Mesenchymal stem cell (in vitro differentiated cells and primary cell): ENCODE results near the gene DHRS7C.
"Not testable (repeated sequence)": the region's sequence is repeated elsewhere in the genome, so short reads cannot be mapped to it uniquely, and the experiment has no call there.

Experiments
- DNase-seq: peaks from one replicate; pipeline ENCODE4 v3.0.0-alpha.2; 2013
- H2AFZ ChIP-seq: one replicate; pipeline ENCODE4 v1.6.1; 2013; ENCODE audit warnings: low read depth, mild to moderate bottlenecking, control low read depth, inconsistent platforms, low read length, moderate library complexity
- H2AK5ac ChIP-seq: 2 replicates; pipeline ENCODE4 v1.6.1; 2013; ENCODE audit warnings: low read length, moderate library complexity, mild to moderate bottlenecking, inconsistent platforms; ENCODE audit not compliant: severe bottlenecking
- H2BK120ac ChIP-seq: one replicate; pipeline ENCODE4 v1.6.1; 2013; ENCODE audit warnings: low read depth, mild to moderate bottlenecking, inconsistent platforms, low read length, moderate library complexity
- H2BK12ac ChIP-seq, 2 experiments: one replicate each; pipeline ENCODE4 v1.6.1; 2013; ENCODE audit warnings: inconsistent platforms in 2 of 2, low read length in 2 of 2, mild to moderate bottlenecking in 2 of 2, moderate library complexity in 2 of 2, control low read depth in 1 of 2
- H2BK15ac ChIP-seq: one replicate; pipeline ENCODE4 v1.6.1; 2013; ENCODE audit warnings: mild to moderate bottlenecking, low read depth, inconsistent platforms; ENCODE audit not compliant: poor library complexity, severe bottlenecking
- H2BK5ac ChIP-seq: 2 replicates; pipeline ENCODE4 v1.6.1; 2013; ENCODE audit warnings: low read depth, mild to moderate bottlenecking, low read length, control low read depth, inconsistent platforms; ENCODE audit not compliant: poor library complexity, severe bottlenecking
- H3K14ac ChIP-seq, 2 experiments: one replicate each; pipeline ENCODE4 v1.6.1; 2013; ENCODE audit warnings: inconsistent platforms in 2 of 2, low read length in 2 of 2, control low read depth in 1 of 2, mild to moderate bottlenecking in 1 of 2, moderate library complexity in 1 of 2
- H3K18ac ChIP-seq, 2 experiments: one replicate each; pipeline ENCODE4 v1.6.1; 2013; ENCODE audit warnings: inconsistent platforms in 2 of 2, low read length in 2 of 2, control low read depth in 1 of 2, low read depth in 1 of 2, mild to moderate bottlenecking in 1 of 2
- H3K23ac ChIP-seq, 2 experiments: one replicate each; pipeline ENCODE4 v1.6.1; 2013; ENCODE audit warnings: inconsistent platforms in 2 of 2, low read length in 2 of 2, mild to moderate bottlenecking in 2 of 2, moderate library complexity in 2 of 2, control low read depth in 1 of 2
- H3K27ac ChIP-seq: 2 replicates; pipeline ENCODE4 v1.5.1; 2013; ENCODE audit warnings: mild to moderate bottlenecking, moderate library complexity, low read length, control low read depth, inconsistent platforms; ENCODE audit not compliant: poor library complexity, severe bottlenecking
- H3K27me3 ChIP-seq, 2 experiments: 2 replicates each; pipeline versions ENCODE4 v1.6.1 to v1.7.0; 2013; ENCODE audit warnings: low read length in 2 of 2, mild to moderate bottlenecking in 2 of 2, moderate library complexity in 2 of 2, control low read depth in 1 of 2, inconsistent platforms in 1 of 2; ENCODE audit not compliant: control insufficient read depth in 1 of 2, insufficient read depth in 1 of 2
- H3K36me3 ChIP-seq, 2 experiments: 2 replicates each; pipeline versions ENCODE4 v1.6.1 to v1.7.0; 2013; ENCODE audit warnings: low read length in 2 of 2, control low read depth in 1 of 2, inconsistent platforms in 1 of 2, low read depth in 1 of 2, mild to moderate bottlenecking in 1 of 2; ENCODE audit not compliant: insufficient read depth in 2 of 2, control insufficient read depth in 1 of 2
- H3K4ac ChIP-seq, 2 experiments: one replicate each; pipeline ENCODE4 v1.6.1; 2013; ENCODE audit warnings: inconsistent platforms in 2 of 2, low read length in 2 of 2, mild to moderate bottlenecking in 2 of 2, moderate library complexity in 2 of 2, control low read depth in 1 of 2, low read depth in 1 of 2
- H3K4me1 ChIP-seq: 2 replicates; pipeline ENCODE4 v1.6.1; 2013; ENCODE audit warnings: low read depth, low read length, control low read depth; ENCODE audit not compliant: control insufficient read depth, insufficient read depth
- H3K4me2 ChIP-seq: 2 replicates; pipeline ENCODE4 v1.6.1; 2013; ENCODE audit warnings: low read length, mild to moderate bottlenecking, inconsistent platforms; ENCODE audit not compliant: poor library complexity, severe bottlenecking
- H3K4me3 ChIP-seq, 2 experiments: 2 replicates each; pipeline versions ENCODE4 v1.5.1 to v1.7.0; 2013; ENCODE audit warnings: low read length in 2 of 2, mild to moderate bottlenecking in 2 of 2, control low read depth in 1 of 2, low read depth in 1 of 2; ENCODE audit not compliant: insufficient read depth in 1 of 2
- H3K79me1 ChIP-seq: replicated peaks from 2 replicates; pipeline ENCODE4 v1.6.1; 2013; ENCODE audit warnings: mild to moderate bottlenecking, control low read depth, low read length, inconsistent platforms; ENCODE audit not compliant: poor library complexity, severe bottlenecking
- H3K9ac ChIP-seq: 2 replicates; pipeline ENCODE4 v1.7.0; 2013; ENCODE audit warnings: mild to moderate bottlenecking, low read length, moderate library complexity
- H3K9me3 ChIP-seq: 2 replicates; pipeline ENCODE4 v1.7.0; 2013; ENCODE audit warnings: mild to moderate bottlenecking, low read length; ENCODE audit not compliant: control insufficient read depth
- H4K8ac ChIP-seq: one replicate; pipeline ENCODE4 v1.6.1; 2013; ENCODE audit warnings: inconsistent platforms, mild to moderate bottlenecking, low read length, moderate library complexity
- H4K91ac ChIP-seq: one replicate; pipeline ENCODE4 v1.6.1; 2013; ENCODE audit warnings: mild to moderate bottlenecking, low read length, inconsistent platforms
- WGBS: methylation state at CpG from one replicate; pipeline ENCODE4 v1.1.7; 2013; ENCODE audit warnings: mixed read lengths; 5-methylcytosine and 5-hydroxymethylcytosine counted together

The DHRS7C gene

DNA sequence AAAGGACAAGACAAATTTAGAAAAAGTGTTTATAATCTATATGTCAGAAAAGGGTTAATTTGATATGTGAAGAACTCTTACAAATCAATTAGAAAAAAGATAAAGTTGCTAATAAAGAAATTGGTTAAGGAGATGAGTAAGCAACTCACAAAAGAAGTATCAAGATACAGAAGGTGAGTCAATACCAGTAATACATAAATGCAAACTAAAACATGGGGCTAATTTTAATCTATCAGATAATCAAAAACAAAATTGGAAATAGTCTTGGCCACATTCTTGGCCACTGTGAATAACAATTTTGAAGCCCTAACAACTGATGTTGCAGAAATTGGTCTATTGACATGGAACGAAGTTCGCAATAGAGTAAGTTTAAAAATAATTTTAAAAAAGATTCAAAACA lies 6.8 kb downstream of the DHRS7C start:
- Histone ChIP-seq H3K4me1 (peaks cover 2% of the 10 kb centered on the region), H2AK5ac (no peak overlapping the region), H3K4ac (no peak overlapping the region), H3K4me3 (no peak overlapping the region), H4K91ac (no peak overlapping the region), H3K23ac (no peak overlapping the region), H3K9ac (no peak overlapping the region), H2BK5ac (no peak overlapping the region), H3K27me3 (peaks cover 8 to 27% of the 10 kb centered on the region in 2 experiments), H3K36me3 (no peaks in the 10 kb centered on the region), H3K14ac (no peak overlapping the region), H3K79me1 (no peaks in the 10 kb centered on the region), H2BK12ac (no peak overlapping the region), H3K9me3 (no peaks in the 10 kb centered on the region), H3K27ac (no peak overlapping the region), H2AFZ (no peak overlapping the region), H3K4me2 (no peak overlapping the region), H2BK120ac (no peak overlapping the region), H2BK15ac (no peak overlapping the region), H4K8ac (no peak overlapping the region), H3K18ac (no peak overlapping the region)
- DNase-seq: no peak
- WGBS: 100% methylated on average over 2 of the region's 2 CpGs

DNA sequence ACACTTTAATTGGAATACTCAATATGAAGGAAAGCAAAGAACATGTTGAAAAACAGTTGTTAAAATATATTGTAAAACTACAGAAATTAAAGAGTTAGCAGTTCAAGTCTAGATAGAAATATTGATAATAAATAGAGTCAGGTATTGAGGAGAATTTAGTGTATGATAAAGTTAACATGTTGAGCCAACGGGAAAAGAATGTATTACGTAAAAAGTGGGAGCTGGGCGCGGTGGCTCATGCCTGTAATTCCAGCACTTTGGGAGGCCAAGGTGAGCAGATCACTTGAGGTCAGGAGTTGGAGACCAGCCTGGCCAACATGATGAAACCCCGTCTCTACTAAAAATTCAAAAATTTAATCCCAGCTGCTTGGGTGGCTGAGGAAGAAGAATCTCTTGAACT lies 7.9 kb downstream of the DHRS7C start:
- not testable (repeated sequence) for H4K8ac ChIP-seq, H3K27ac ChIP-seq, H3K9ac ChIP-seq, H2BK120ac ChIP-seq, H3K9me3 ChIP-seq, H2BK5ac ChIP-seq, H4K91ac ChIP-seq, H3K14ac ChIP-seq, H3K4me2 ChIP-seq, H3K4me3 ChIP-seq, DNase-seq, H3K79me1 ChIP-seq, H3K18ac ChIP-seq, H3K23ac ChIP-seq, H2AFZ ChIP-seq, H2AK5ac ChIP-seq, H3K4me1 ChIP-seq, H3K36me3 ChIP-seq, H2BK15ac ChIP-seq, H3K4ac ChIP-seq, H2BK12ac ChIP-seq
- 89% methylated on average over 5 of the region's 5 CpGs for WGBS
- H3K27me3 ChIP-seq: peaks cover 3 to 24% of the 10 kb centered on the region in 2 experiments

DNA sequence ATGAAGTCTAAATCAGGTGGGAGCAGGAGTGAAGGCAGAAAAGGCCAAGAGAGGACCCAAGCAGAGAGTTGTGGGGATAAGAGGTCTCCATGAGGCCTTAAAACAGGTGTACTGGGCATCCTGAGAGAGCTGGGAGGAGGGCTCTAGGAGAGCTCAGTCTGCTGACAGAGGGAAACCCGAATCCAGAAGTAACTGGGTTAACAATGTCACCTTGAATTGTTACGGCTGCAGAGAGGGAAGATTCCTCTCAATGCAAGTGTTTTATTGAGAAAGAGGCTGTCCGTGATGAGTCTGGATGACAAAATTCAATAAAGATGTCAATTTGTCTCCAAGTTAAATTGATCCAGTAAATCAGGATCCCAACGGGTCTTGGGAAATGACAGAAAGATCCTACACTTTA lies 8.3 kb downstream of the DHRS7C start:
- no peak overlapping the region for H2BK12ac ChIP-seq
- no peaks in the 10 kb centered on the region for H3K36me3 ChIP-seq
- H4K8ac ChIP-seq: no peak overlapping the region
- H3K27me3 ChIP-seq: peaks cover 3 to 24% of the 10 kb centered on the region in 2 experiments
- H3K4me3 ChIP-seq: no peak overlapping the region
- H3K9ac ChIP-seq: no peak overlapping the region
- H2BK120ac ChIP-seq: no peak overlapping the region
- no peak overlapping the region for H3K27ac ChIP-seq
- H3K79me1 ChIP-seq: no peaks in the 10 kb centered on the region
- no peak overlapping the region for H3K18ac ChIP-seq
- H3K4ac ChIP-seq: no peak overlapping the region
- no peaks in the 10 kb centered on the region for H3K9me3 ChIP-seq
- 74% methylated on average over 2 of the region's 4 CpGs for WGBS
- H3K14ac ChIP-seq: no peak overlapping the region
- no peak overlapping the region for H2BK15ac ChIP-seq
- no peak overlapping the region for H2AK5ac ChIP-seq
- no peak overlapping the region for H2AFZ ChIP-seq
- H3K23ac ChIP-seq: no peak overlapping the region
- H3K4me2 ChIP-seq: no peak overlapping the region
- no peak overlapping the region for H4K91ac ChIP-seq
- DNase-seq: no peak
- H2BK5ac ChIP-seq: no peak overlapping the region
- H3K4me1 ChIP-seq: no peaks in the 10 kb centered on the region

DNA sequence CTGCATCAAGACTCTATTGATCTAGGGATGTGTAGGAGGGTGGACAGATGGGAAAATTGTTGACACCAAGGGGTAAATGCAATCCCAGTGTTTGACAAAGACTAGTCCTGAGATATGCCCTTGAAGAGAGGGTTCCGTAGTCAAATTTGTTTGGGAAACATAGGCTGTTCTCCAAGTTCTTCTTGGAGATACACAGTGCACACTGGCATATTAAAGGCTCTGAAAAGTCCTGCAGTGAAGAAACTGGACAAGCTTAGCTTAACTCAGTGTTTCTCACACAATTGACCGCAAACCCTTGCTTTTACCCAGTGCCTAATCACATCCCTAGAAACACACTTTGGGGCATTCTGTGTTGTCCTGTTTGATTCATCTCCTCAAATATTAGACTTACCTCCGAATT lies 10.8 kb downstream of the DHRS7C start:
- Histone ChIP-seq H3K4me1 (no peaks in the 10 kb centered on the region), H3K18ac (no peak overlapping the region), H3K14ac (no peak overlapping the region), H4K91ac (no peak overlapping the region), H2AFZ (no peak overlapping the region), H3K4me2 (no peak overlapping the region), H3K36me3 (no peaks in the 10 kb centered on the region), H3K4ac (no peak overlapping the region), H3K27me3 (peaks cover 3 to 29% of the 10 kb centered on the region in 2 experiments), H2BK15ac (no peak overlapping the region), H3K23ac (no peak overlapping the region), H2BK120ac (no peak overlapping the region), H3K9ac (no peak overlapping the region), H2BK12ac (no peak overlapping the region), H2BK5ac (no peak overlapping the region), H3K4me3 (no peak overlapping the region), H3K79me1 (no peaks in the 10 kb centered on the region), H2AK5ac (no peak overlapping the region), H3K9me3 (no peaks in the 10 kb centered on the region), H4K8ac (no peak overlapping the region), H3K27ac (no peak overlapping the region)
- WGBS: 91% methylated on average over 3 of the region's 3 CpGs
- no peak for DNase-seq
